SU-DHL-6 (cell line): ENCODE measurements around the gene TRAF6.

Experiments used
- EZH2phosphoT487 ChIP-seq: fragments of 200-600 bp; sonication (generic), shearing (Covaris generic); conservative IDR thresholded peaks from 2 replicates; pipeline ENCODE4 v1.6.1; 2018; ENCODE audit warnings: mild to moderate bottlenecking, antibody characterized with exemption, low read length, moderate library complexity, mixed read lengths
- TF ChIP-seq, protein P1 (sequence below): fragments of 200-600 bp; sonication (generic); IDR thresholded peaks from one replicate; pipeline ENCODE4 v1.5.1; 2017; ENCODE audit warnings: antibody characterized with exemption, mild to moderate bottlenecking, low read length, moderate library complexity; ENCODE audit not compliant: insufficient read depth, poor library complexity, severe bottlenecking

DNA sequence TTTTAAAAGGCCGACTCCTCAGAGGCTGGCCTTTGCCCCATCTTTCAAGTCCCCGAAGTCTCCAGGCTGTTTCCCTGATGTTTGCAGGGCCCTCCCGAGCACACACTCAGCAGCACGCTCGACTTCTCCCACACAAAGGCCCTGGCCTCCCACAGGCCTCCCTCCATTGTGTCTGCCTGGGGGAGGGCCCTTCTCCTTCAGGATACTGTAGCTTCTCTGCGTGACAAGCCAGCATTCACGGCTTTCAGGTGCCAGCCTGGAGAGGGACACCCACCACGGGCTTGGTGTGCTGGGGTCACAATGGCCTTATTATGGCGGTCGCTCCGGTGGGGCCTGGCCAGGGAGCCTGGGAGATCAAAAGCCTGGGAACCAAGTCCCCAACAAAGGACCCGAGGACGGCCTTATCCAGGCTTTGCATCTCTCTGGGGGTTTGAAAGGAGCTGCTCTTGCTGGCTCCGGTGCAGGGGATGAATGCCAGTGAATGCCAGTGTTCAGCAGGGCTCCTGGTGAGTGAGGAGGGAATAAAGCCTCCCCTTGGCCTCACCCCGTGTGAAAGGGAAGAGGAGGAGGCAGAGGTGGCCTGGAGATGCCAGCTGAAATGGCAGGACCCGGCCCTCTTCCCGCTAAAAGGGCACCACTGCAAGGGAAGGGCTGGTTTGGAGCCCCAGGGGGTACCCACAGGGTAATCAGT is 55.0 kb downstream of the TRAF6 start:
- TF ChIP-seq EZH2phosphoT487 = no peak
- TF ChIP-seq, protein P1, sequence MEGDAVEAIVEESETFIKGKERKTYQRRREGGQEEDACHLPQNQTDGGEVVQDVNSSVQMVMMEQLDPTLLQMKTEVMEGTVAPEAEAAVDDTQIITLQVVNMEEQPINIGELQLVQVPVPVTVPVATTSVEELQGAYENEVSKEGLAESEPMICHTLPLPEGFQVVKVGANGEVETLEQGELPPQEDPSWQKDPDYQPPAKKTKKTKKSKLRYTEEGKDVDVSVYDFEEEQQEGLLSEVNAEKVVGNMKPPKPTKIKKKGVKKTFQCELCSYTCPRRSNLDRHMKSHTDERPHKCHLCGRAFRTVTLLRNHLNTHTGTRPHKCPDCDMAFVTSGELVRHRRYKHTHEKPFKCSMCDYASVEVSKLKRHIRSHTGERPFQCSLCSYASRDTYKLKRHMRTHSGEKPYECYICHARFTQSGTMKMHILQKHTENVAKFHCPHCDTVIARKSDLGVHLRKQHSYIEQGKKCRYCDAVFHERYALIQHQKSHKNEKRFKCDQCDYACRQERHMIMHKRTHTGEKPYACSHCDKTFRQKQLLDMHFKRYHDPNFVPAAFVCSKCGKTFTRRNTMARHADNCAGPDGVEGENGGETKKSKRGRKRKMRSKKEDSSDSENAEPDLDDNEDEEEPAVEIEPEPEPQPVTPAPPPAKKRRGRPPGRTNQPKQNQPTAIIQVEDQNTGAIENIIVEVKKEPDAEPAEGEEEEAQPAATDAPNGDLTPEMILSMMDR = no peak
